ENCODE results near the gene THEMIS. TPM values are rescaled to one million over a fixed set of nuclear protein-coding genes. Genes with fewer than 3 reads are reported as not detected.
"Not testable (repeated sequence)": the region's sequence is repeated elsewhere in the genome, so short reads cannot be mapped to it uniquely, and the experiment has no call there.

Gene THEMIS
- polyA plus RNA-seq, 1 experiment = not detected

- H3K4me3 ChIP-seq (ENCODE audit: low read depth, low read length) = no peak overlapping the region
- no peak for DNase-seq (ENCODE audit: low read depth, low spot score)
- H3K9me3 ChIP-seq (ENCODE audit: control insufficient read depth, insufficient read depth, low read length) = no peaks in the 10 kb centered on the region; the same call in 1 of the 2 replicates
- TF ChIP-seq CTCF (IDR thresholded peaks at IDR 0.05; ENCODE audit: low read depth, low read length) = no peak
- no peaks in the 10 kb centered on the region for H3K27me3 ChIP-seq (ENCODE audit: control insufficient read depth, insufficient read depth, low read length)
- ChIA-PET POLR2A (no interaction called here), CTCF (no interaction called here)
- H3K27ac ChIP-seq (ENCODE audit: low read depth, low read length) = no peak overlapping the region
Measured at GRCh38 chr6:127790571-127790970, 110.3 kb downstream of the THEMIS start.

DNA sequence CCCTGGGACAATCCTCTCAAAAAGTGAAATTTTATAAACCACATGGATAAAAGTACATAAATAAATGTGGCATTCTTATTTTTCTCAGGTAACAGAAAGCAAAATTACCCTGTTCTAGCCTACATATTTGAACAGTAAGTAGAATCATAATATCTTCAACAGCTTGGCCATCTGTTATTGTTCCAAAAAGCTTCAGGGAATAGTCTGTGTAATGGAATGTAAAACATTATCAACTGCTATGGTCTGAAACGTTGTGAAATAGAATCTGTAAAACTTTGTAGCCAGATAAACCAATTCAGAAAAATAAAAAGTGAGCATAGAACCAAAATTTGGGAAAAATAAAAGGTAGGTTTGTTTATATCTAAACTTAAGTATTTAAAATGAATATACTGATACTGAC is 114.7 kb downstream of the THEMIS start:
- POLR2A ChIA-PET = no interaction called here
- no peak for DNase-seq (ENCODE audit: low read depth, low spot score)
- no peaks in the 10 kb centered on the region; the same call in 1 of the 2 replicates for H3K9me3 ChIP-seq (ENCODE audit: control insufficient read depth, insufficient read depth, low read length)
- no peaks in the 10 kb centered on the region for H3K27me3 ChIP-seq (ENCODE audit: control insufficient read depth, insufficient read depth, low read length)
- CTCF ChIA-PET = no interaction called here
- no peak overlapping the region for H3K27ac ChIP-seq (ENCODE audit: low read depth, low read length)
- no peak for TF ChIP-seq CTCF (IDR thresholded peaks at IDR 0.05; ENCODE audit: low read depth, low read length)
- no peak overlapping the region for H3K4me3 ChIP-seq (ENCODE audit: low read depth, low read length)

DNA sequence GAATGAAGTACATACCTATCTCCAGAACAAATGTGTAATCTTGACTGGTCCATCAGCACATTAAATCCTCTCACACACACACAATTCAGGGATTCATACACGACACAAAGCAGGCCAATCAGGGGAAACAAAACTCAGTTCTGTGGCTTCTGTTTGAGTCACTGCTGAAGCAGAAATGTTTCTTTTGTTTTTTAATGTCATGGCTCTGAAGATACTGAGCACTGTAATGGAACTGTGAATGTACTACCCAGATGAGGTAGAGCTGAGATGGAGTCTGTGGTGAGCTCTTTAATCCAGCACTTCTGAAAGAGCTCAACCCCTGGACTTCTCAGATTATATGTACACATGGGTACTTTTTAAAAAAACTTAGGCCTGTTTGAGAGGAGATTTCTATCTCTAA is 116.4 kb downstream of the THEMIS start:
- ChIA-PET CTCF (no interaction called here), POLR2A (no interaction called here)
- no peak for DNase-seq (ENCODE audit: low read depth, low spot score)
- no peak for TF ChIP-seq CTCF (IDR thresholded peaks at IDR 0.05; ENCODE audit: low read depth, low read length)
- H3K27ac ChIP-seq (ENCODE audit: low read depth, low read length) = no peak overlapping the region
- H3K27me3 ChIP-seq (ENCODE audit: control insufficient read depth, insufficient read depth, low read length) = no peaks in the 10 kb centered on the region
- H3K4me3 ChIP-seq (ENCODE audit: low read depth, low read length) = no peak overlapping the region
- H3K9me3 ChIP-seq (ENCODE audit: control insufficient read depth, insufficient read depth, low read length) = no peaks in the 10 kb centered on the region; the same call in 1 of the 2 replicates

- H3K9me3 ChIP-seq (ENCODE audit: control insufficient read depth, insufficient read depth, low read length); POLR2A ChIA-PET; DNase-seq (ENCODE audit: low read depth, low spot score); CTCF ChIA-PET; H3K4me3 ChIP-seq (ENCODE audit: low read depth, low read length); H3K27ac ChIP-seq (ENCODE audit: low read depth, low read length); H3K27me3 ChIP-seq (ENCODE audit: control insufficient read depth, insufficient read depth, low read length): not testable (repeated sequence)
Measured at GRCh38 chr6:127781636-127782272, 119.1 kb downstream of the THEMIS start.

GRCh38 chr6:127776320-127776719 is 124.5 kb downstream of the THEMIS start:
- H3K27me3 ChIP-seq (ENCODE audit: control insufficient read depth, insufficient read depth, low read length) = no peaks in the 10 kb centered on the region
- no peak overlapping the region for H3K27ac ChIP-seq (ENCODE audit: low read depth, low read length)
- no peak for DNase-seq (ENCODE audit: low read depth, low spot score)
- H3K4me3 ChIP-seq (ENCODE audit: low read depth, low read length) = no peak overlapping the region
- TF ChIP-seq CTCF (IDR thresholded peaks at IDR 0.05; ENCODE audit: low read depth, low read length) = no peak
- ChIA-PET POLR2A (no interaction called here), CTCF (interaction anchor here (0.5 kb wide), 1 partner anchor 802 kb away, joined by 3 read pairs; no protein-coding TSS in a partner anchor)
- no peaks in the 10 kb centered on the region for H3K9me3 ChIP-seq (ENCODE audit: control insufficient read depth, insufficient read depth, low read length)

All from AG04450 (cell line).